HG03060 (cell line): ENCODE data around the gene ZBTB17.
"Not testable (repeated sequence)": the region's sequence is repeated elsewhere in the genome, so short reads cannot be mapped to it uniquely, and the experiment has no call there.

Experiments
- ATAC-seq: cut with Tn5 transposase; IDR thresholded peaks from one replicate; pipeline ENCODE4 v1.9.1; 2021; ENCODE audit warnings: low read depth, moderate number of reproducible peaks; ENCODE audit not compliant: unreplicated experiment

The ZBTB17 gene

DNA sequence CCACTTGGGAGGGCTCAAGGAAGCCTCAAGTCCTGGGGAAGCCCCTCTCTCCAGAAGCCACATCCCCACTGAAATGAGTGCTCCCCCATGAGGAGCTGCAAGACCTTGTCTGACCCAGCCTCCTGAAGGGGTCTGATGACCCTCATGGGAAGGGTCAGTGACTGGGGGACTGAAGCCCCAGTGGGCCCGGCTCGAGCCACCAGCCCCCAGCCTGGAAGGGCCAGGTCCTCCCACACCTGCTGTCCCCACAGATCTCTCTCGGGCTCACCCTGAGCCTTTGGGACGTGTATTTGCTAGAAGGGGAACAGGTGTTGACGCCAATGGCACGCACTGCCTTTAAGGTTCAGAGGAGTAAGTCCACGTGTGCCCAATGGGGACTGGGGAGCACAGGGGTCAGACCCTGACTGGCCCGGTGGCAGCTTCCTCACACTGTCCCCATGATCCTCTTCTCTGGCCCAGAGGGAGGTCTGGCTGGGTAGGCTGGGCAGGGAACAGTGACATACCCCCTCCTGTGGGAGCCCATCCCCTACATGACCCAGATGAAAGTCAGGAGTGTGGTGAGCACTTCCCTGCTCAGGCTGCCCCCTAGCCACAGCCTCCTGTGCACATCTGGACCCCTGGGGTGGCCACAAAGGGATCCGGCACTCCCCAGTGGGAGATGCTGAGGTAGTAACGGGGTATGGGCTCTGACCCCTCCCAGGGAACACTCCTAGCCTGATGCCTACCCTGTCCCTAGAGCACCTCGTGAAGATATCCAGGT lies 15.7 kb upstream of the ZBTB17 start:
- no peak for ATAC-seq

DNA sequence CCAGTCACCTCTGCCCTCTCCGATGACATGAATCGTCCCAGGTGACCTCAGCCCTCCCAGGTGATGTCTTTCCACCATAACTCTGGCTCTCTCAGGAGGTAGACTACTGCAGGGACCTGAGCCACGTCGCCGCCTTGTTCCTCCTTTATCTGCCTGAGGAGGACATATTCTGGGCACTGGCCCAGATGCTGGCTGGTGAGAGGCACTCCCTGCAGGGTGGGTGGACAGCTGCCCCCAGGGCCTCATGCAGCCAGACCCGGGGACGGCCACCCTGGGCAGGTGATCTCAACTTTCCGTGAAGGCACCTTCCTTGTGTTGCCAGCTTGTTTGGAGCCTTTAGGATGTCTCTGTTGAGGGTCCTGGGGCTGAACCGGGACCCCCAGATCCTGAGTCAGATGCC lies 13.9 kb upstream of the ZBTB17 start:
- ATAC-seq: no peak

DNA sequence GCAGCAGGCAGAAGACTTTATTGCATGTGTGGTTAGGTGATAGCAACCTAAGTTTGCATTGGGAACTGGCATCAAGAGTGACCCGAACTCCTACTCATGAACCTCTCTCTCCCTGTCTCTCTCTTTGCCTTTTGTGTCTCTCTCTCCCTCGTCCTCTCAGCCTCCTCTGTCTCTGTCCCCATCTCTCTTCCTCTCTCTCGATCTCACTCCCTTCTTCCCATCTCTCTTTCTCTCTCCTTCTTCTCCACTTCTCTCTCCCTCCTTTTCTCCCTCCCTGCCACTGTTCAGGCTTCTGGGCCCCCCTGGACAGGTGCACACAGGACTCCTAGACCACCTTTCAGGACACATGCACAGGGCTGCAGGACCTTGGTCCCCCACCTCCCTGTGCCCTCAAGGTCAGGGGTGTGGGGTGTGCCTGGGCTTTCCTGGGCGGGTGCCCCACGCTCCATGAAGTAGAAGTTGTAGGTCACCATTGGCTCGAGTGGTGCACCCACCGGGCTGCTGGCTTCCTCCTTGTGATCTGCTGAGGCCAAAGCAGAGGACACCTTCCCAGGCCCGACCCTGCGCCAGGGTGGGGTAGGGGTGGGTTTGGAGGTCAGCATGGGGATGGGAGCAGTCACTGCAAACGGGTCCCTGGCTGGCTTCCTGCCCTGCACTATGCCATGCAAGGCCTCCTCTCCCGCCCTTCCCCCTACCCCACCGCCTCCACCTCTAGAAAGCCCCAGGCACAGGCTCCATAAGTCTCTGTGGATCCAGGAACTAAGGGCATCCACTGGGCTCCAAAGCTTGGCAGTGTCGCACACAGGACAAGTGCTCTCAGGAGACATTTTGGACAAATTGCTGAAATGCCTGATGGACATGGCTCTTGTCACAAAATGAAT lies 13.2 kb upstream of the ZBTB17 start:
- no peak for ATAC-seq

DNA sequence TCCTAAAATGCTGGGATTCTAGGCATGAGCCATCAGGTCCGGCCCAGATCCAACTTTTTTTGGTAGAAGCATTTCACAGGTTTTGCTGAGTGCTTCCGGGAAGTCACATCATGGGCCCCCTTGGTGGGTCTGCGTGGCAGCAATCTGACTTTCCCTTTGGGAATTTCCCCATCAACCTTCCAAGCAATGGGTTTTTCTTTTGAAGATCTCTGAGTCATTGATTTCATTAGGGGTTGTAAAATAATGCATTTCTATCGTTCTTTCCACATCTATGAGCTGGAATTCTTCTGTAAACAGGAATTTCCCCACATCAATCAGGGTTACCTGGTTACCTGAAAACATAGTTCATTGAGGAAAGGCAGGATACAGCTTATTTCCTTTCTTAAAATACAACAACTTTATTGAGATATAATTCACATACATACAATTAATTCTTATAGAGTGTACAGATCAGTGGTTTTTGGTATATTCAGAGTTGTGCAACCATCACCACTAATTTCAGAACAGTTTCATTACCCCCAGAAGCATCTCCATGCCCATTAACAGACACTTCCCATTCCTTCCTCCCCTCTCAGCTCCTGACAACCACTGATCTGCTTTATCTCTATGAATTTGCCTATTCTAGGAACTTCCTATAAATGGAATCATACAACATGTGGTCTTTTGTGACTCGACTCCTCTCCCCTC lies 9.9 kb upstream of the ZBTB17 start:
- ATAC-seq: no peak

DNA sequence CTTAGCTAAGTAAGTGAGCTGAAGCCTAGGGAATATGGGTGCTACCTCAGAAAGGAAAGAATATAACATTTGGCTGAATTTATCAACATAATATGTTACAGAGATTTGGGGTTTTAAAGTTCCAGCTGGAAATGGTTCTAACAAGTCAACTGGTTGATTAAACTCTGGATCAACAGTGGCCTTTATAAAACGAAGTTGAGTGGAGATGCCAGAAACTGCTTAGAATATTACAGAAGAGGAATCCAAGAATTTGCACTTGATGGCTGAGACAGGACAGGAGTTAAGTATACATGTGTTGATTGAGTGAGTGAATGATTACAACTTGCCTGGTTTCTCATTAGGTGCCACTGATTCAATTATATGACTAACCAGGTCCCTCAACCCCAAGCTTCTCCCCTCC lies 7.4 kb upstream of the ZBTB17 start:
- ATAC-seq: no peak

DNA sequence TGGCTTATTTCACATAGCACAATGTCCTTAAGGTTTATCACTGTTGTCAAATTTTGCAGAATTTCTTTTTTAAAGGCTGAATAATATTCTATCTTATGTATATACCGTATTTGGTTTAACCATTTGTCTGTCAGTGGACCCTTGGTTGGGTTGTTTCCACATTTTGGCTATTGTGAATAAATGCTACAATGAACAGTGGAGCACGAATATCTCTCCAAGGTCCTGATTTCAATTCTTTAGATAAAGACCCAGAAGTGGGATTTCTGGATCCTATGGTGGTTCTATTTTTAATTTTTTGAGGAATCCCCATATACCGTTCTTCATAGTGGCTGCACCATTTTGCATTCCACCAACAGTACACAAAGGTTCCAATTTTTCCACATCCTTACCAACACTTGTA lies 5.8 kb upstream of the ZBTB17 start:
- ATAC-seq: no peak

DNA sequence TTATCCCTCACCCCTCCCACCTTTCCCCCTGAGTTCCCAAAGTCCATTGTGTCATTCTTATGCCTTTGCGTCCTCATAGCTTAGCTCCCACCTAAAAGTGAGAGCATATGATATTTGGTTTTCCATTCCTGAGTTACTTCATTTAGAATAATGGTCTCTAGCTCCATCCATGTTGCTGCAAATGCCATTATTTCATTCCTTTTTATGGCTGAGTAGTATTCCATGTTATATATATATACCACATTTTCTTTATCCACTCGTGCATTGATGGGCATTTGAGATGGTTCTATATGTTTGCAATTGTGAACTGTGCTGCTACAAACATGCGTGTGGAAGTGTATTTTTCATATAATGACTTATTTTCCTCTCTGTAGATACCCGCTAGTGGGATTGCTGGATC lies 2.0 kb upstream of the ZBTB17 start:
- ATAC-seq: not testable (repeated sequence)

DNA sequence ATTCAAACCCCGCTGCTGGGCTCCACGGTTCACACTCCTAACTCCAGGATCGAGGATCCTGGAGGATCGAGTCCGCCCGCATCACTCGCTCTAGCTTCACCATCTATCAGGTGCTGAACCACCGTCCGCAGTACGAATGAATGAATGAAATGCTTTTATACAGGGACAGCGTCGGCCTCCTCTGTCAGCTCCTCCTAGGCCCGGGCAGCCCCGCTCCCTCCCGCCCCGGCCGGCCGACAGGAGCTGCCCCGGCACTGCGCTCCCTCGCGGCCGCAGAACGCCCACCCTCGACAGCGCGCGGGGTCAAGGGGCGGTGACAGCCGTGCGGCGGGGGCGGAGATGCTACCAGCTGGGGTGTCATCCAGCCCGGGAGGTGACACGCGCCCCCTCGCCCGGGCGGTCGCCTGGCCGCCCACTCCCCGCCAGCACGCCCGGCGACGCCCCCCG lies 520 bp downstream of the ZBTB17 start:
- peak; percentile 33 for ATAC-seq

DNA sequence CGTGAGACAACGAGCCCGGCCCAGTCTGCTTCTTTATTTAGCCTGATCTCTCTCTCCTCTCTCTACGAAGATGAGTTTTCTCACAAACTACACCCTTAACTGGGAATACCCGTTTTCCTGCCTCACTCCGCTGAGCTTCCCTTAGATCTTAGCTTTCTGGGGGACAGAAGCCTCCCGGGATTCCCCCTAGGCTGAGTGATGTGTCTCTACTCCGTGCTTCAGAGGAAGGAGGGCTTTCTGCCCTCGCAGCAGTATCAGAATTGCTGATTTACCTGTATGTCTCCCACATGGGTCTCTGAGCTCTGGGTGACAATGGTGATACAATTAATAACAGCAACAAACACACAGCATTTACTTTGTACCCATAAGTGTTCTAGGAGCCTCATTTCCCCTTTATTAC lies 1.0 kb downstream of the ZBTB17 start:
- ATAC-seq: no peak

DNA sequence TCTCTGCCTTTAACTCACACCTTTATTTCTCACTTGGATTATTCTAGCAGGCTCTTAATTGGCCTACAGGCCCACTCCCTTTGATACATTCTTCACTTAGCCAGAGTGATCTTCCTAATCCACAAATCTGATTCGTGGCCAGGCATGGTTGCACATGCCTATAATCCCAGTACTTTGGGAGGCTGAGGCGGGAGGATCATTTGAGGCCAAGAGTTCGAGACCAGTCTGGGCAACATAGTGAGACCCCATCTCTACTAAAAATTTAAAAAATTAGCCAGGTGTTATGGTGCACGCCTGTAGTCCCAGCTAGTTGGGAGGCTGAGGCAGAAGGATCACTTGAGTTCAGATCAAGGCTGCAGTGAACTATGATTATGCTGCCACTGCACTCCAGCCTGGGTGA lies 2.1 kb downstream of the ZBTB17 start:
- no peak for ATAC-seq

DNA sequence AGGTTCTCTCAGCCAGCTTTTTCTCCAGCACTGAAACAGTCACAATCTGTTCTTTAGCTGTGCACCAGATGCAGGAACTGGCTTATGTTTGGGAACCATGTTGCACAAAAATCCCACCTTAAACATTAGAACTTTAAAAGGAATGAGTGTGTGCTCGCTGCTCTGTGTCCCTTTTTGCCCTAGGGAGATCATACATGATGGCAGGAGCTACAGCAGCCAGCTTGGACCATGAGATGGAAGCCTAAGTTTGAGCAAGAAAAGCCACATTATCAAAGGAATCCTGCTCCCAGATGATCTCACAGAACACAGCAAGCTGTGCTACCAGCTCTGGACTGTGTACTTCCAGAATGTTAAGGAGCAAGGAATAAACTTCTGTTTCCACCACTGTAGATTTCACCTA lies 3.5 kb downstream of the ZBTB17 start:
- ATAC-seq: no peak

DNA sequence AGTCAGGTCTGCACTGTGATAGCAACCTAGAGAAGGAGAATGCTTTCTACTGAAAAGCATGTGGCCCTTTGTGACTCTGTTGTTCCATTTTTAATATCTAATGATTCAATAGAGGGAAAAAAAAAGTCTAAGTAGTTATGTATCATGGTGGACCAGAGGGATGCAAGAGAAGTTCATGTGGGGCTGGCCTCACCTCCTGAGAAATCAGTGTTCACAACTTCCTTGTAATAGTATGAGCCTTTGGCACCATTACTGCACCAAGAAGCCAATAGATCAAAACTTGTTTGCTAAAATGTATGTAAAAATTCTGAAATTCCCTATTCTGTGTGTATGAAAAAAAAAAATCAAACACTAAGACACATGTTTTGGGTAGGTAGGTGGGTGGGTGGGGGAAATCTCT lies 5.0 kb downstream of the ZBTB17 start:
- no peak for ATAC-seq

DNA sequence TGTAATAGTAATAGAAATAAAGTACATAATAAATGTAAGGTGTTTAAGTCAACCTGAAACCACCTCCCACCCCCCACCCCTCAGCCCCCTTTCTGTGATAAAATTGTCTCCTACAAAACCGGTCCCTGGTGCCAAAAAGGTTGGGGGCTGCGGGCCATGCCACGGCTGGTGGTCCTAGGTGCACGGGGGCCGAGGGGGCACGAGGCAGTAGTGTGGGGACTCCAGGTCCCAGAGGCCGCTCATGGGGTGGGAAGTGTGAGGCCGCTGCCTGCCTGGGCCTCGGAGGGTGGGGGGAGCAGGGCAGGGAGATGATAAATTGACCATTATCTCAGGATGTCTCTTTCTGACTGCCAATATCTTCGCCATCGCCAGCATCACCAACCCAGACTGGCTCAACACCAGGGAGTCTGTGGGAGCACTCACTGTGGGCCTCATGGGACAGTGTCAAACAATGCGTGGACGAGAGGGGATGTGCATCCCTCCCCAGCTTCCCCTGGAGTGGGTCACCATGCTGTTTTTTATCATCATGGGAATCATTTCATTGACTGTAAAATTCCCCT lies 6.5 kb downstream of the ZBTB17 start:
- ATAC-seq: no peak

DNA sequence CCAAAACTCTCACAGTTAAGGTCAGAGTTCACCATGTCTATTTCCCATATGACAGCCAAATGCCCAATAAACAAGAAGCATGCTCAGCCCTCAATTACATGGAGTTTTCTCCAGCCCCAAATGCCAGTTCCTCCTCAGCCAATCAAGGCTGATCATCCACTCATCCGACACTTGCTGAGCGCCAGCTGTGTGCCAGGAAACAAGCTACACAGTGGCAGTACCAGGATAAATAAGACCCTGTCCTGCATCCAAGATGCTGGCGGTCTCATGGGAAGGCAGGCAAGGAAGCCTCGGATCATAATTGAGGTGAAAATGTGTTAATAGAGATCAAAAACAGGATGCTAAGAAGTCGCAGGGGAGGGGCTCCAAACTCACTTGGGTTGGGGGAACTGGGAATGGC lies 7.7 kb downstream of the ZBTB17 start:
- ATAC-seq: no peak

DNA sequence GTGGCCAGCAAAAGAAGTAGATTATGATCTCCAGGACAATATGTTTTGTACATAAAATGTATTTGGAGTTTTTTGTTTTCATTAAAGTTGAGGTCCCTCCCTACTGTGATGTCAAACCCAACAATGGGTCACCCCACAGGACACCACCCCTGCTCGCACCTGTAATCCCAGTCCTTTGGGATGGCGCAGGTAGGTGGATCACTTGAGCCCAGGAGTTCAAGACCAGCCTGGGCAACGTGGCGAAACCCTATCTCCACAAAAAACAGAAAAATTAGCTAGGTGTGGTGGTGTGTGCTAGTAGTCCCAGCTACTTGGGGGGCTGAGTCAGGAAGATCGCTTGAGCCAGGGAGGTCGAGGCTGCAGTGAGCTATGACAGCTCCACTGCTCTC lies 9.0 kb downstream of the ZBTB17 start:
- no peak for ATAC-seq

DNA sequence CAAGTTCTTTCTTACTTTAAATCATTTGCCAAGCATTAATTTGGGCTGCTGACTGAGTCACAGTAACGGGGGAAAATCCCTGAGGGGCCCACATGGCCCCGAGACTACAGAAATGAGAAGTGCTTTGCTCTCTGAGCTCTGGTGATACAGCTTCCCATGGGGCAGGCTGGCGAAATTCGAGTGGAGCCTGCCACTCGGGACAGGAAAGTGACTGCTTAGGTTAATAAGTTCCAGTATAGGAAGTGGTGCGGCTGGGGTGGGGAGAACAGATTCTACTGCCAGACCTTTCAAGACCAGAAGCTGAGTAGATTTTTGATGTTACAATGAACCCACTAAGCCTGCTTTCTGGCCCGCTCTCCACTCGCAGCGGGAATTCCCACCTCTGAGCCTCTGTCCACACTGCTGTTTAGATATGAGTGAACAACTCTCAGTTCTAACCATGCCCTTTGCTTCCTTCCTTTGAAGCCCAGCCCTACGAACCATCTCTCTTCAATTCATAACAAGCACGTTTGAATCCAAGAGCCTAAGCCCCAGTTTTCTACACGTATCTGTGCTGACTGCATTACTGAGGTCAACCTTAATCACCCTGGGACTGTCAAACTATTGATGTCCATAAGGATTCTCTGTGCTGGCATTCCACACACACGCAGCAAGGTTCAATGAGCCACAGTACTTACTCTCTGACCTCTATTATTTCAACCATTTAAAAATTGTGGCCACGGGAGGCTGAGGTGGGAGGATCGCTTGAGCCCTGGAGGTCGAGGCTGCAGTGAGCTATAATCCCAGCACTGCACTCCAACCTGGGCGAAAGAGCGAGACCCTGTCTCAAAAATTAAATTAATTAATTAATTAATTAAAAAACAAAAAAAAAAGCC lies 9.6 kb downstream of the ZBTB17 start:
- ATAC-seq: peak; percentile 41

DNA sequence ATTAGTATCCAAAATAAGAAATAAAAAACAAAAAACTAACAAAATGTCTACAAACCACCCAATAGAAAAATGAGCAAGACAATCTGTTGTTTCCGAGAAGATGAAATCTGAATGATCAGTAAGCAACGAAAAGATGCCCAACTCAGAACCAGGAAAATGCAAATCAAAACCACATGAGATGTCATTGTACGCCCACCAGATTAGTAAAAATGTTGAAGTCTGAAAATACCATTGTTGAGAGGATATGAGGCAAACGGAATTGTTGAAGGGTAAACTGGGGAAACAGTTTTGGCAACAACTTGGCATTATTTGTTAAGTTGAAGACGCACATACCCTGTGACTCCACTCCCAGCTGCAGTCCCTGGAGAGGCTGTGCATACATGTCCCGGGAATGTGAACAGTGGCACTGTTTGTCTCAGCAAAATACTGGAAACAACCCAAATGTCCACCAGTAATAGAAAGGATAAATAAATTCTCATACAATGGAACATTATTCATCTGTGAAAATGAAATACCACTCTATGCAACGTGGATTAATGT lies 10.6 kb downstream of the ZBTB17 start:
- ATAC-seq: no peak

DNA sequence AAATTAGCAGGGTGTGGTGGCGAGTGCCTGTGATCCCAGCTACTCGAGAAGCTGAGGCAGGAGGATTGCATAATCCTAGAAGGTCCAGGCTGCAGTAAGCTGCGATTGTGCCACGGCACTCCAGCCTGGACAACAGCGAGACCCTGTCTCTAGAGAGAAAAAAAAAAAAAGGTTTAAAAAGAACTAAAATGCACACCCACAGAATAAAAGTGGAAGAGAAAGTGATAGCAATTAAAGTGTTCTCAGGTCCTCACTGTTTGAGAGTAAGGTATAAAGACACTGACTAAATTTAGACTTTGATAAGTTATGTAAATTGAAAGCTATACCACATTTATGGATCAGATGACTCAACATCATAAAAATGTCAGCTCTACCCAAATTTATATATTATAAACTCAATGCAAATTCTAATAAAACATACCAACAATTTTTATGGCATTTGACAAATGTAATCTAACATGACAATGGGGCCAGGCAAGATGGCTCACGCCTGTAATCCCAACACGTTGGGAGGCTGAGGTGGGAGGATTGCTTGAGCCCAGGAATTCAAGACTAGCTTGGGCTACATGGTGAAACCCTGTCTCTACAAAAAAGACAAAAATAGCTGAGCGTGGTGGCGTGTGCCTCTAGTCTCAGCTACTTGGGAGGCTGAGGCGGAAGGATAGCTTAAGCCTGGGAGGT lies 11.8 kb downstream of the ZBTB17 start:
- no peak for ATAC-seq

DNA sequence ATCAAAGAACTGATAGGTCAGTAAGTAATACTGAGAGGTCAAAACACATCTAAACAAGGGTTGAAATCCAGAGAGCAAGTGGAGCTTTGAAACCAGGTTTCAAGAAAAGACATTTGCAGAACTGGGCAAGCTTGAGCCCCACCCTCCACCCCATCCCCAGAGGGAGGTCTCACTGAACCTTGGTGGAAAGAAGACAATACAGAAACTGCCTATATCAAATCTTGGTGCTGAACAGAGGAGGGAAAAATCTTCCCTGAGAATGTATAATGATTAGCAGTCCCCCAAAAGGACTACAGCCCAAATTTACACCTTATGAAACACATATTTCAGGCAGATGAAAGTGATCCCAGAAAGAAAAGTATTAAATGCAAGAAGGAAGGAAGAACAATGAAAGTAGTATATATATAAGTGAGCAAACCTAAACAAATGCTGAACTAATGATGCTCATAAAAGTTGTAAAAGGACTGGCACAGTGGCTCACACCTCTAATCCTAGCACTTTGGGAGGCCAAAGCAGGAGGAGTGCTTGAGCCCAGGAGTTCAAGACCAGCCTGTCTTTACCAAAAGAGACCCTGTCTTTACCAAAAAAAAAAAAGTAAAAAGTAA lies 12.4 kb downstream of the ZBTB17 start:
- no peak for ATAC-seq
